Hypothalamus (tissue), 51 donors: ENCODE measurements around the gene HHIPL2.
"Not testable (repeated sequence)": the region's sequence is repeated elsewhere in the genome, so short reads cannot be mapped to it uniquely, and the experiment has no call there.

ENCODE experiments used
- DNase-seq, 51 donors: peaks; one replicate each; lab custom pipeline; 2025; lab: John Stamatoyannopoulos, UW

HHIPL2 gene

GRCh38 chr1:222540598-222540995, 7.3 kb downstream of the HHIPL2 start:
- no peak for DNase-seq

- no peak for DNase-seq
Measured at GRCh38 chr1:222539951-222540597, 7.8 kb downstream of the HHIPL2 start.

GRCh38 chr1:222535455-222535854, 12.4 kb downstream of the HHIPL2 start:
- no peak for DNase-seq

- no peak for DNase-seq
Measured at GRCh38 chr1:222530852-222531251, 17.1 kb downstream of the HHIPL2 start.

GRCh38 chr1:222529916-222530315, 18.0 kb downstream of the HHIPL2 start:
- no peak for DNase-seq

GRCh38 chr1:222529181-222529580, 18.7 kb downstream of the HHIPL2 start:
- DNase-seq, result no peak

- DNase-seq, result no peak
Measured at GRCh38 chr1:222525951-222526350, 22.0 kb downstream of the HHIPL2 start.

GRCh38 chr1:222523852-222524251, 24.1 kb downstream of the HHIPL2 start:
- no peak for DNase-seq

GRCh38 chr1:222522105-222522915, 25.6 kb downstream of the HHIPL2 start:
- no peak for DNase-seq

GRCh38 chr1:222521299-222522104, 26.4 kb downstream of the HHIPL2 start:
- no peak for DNase-seq

- not testable (repeated sequence) for DNase-seq
Measured at GRCh38 chr1:222489496-222489895, 58.4 kb downstream of the HHIPL2 start.

- DNase-seq, result not testable (repeated sequence)
Measured at GRCh38 chr1:222487774-222488173, 60.1 kb downstream of the HHIPL2 start.

GRCh38 chr1:222484005-222484404, 63.9 kb downstream of the HHIPL2 start:
- DNase-seq, result not testable (repeated sequence)

GRCh38 chr1:222479567-222479966, 68.3 kb downstream of the HHIPL2 start:
- not testable (repeated sequence) for DNase-seq

- DNase-seq, result not testable (repeated sequence)
Measured at GRCh38 chr1:222476436-222476835, 71.5 kb downstream of the HHIPL2 start.

- not testable (repeated sequence) for DNase-seq
Measured at GRCh38 chr1:222473717-222474116, 74.2 kb downstream of the HHIPL2 start.

GRCh38 chr1:222472776-222473540, 74.9 kb downstream of the HHIPL2 start:
- DNase-seq, result not testable (repeated sequence)
